CMK (cell line): Measurements from ENCODE around the gene DPP7.

Source experiments
- DNase-seq: peaks from one replicate; pipeline ENCODE4 v3.0.0-alpha.2; 2010; ENCODE audit warnings: low read depth

DPP7 gene

DNA sequence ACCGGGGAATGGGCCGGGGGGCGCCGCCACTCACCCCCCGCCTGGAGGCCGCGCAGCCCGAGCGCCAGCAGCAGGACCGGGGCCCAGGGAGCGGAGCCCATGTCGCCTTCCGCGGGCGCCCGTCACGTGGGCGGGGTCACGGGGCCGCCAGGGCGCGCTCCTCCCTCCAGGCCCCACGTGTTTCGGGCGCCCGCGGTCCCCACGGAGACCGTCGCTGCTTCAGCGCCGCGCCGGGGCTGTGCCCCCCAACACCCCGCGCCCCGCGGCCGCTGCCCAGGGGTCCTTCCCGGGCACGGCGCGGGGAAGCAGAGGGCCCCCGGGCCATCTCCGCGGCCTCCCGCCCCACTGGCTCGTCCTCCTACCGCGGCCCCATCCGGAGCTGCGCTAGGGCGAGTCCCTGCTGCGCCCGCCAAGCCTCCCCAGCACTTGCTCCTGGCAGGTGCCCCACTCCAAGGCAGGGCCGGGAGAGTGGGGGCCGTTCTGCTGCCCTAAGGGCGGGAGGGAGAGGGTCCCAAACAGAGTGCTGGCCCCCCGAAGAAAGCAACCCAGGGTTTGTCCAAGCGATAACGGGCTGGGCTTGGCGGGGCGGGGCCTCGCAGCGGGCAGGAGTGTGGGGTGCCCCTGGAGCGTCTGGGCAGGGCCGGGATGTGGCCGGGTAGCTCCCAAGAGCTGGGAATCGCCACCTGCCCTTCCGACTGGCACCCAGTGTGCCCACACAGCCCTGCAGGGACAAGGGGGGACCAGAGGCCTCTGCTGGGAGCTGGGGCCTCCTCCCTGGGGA, at the start of gene DPP7:
TSS of gene DPP7 (minus strand) at position 121 of the 781 bp plus-strand sequence. CDS start at position 101, 20 bp downstream.
- DNase-seq: peak; percentile 68

DNA sequence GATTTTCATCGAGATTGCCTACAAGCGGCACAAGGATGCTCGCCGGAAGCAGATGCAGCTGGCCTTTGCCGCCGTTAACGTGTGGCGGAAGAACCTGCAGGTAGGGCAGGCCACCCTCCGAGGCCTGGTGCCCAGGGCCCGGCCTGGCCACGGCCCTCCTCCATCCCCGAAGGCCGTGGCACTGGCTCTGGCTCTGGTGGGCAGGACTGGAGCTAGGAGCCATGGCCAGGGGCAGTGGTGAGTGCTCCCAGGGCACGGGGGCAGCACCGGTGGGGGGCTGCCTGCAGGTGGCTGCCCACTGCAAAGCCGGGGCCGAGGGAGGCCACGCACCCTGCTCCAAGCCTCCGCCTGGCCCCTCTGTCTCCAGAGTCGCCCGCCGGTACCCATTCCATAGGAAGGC, 49.3 kb upstream of the DPP7 start:
- DNase-seq: no peak

GRCh38 chr9:137163365-137163715, 48.8 kb upstream of the DPP7 start:
- DNase-seq: no peak

- no peak for DNase-seq
These were observed 48.2 kb upstream of the DPP7 start for GRCh38 chr9:137162505-137163364.

GRCh38 chr9:137161558-137162486, 47.3 kb upstream of the DPP7 start:
- DNase-seq: no peak

DNA sequence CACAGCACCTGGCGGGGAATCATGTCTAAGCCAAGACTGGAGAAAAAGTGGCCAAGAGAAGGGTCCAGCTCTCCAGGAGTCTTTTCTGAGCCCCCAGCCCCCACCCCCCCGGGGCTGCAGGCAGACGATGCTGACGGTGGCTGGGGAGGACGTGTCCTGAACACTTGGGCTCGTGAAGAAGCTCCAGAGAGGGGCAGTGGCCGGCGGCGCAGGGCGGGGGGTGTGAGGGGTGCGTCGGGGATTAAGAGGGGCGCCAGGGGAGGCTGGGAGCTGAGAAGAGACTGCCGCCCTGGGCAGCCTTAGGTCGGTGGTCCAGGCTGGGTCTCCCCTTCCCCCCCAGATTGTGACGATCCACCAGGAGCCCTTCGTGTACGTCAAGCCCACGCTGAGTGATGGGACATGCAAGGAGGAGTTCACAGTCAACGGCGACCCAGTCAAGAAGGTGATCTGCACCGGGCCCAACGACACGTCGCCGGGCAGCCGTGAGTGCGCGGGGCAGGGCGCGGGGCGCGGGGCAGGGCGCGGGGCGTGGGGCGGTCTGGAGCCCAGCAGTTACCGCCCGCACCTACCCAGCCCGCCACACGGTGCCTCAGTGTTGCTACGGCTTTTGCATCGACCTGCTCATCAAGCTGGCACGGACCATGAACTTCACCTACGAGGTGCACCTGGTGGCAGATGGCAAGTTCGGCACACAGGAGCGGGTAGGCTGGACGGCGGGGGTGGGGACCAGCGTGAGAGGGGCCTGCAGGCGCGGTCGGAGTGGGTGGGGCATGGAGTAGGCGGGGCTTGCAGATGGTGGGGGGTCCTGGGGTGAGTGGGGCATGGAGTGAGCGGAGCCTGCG, 46.4 kb upstream of the DPP7 start:
- DNase-seq: no peak

- DNase-seq: no peak
These were observed 45.5 kb upstream of the DPP7 start for GRCh38 chr9:137160054-137160425.

- no peak for DNase-seq
These were observed 44.8 kb upstream of the DPP7 start for GRCh38 chr9:137159105-137160053.

DNA sequence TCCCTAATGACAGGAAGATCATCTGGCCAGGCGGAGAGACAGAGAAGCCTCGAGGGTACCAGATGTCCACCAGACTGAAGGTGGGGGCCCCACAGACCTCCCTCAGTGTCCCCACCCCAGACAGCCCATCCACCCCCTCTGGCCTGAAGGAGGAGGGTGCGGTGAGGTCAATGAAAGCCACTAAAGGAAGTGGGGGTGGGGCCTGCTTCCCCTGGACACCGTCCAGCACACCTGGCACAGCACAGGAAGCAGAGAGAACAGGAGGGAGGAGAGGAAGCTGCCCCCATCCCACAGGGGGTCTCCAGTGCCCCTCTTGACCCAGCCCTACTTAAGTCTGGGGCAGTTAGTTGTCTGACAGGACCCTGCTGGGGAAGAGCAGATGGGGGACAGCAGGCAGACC, 44.1 kb upstream of the DPP7 start:
- no peak for DNase-seq

GRCh38 chr9:137157618-137158415, 43.3 kb upstream of the DPP7 start:
- peak; percentile 45 for DNase-seq

DNA sequence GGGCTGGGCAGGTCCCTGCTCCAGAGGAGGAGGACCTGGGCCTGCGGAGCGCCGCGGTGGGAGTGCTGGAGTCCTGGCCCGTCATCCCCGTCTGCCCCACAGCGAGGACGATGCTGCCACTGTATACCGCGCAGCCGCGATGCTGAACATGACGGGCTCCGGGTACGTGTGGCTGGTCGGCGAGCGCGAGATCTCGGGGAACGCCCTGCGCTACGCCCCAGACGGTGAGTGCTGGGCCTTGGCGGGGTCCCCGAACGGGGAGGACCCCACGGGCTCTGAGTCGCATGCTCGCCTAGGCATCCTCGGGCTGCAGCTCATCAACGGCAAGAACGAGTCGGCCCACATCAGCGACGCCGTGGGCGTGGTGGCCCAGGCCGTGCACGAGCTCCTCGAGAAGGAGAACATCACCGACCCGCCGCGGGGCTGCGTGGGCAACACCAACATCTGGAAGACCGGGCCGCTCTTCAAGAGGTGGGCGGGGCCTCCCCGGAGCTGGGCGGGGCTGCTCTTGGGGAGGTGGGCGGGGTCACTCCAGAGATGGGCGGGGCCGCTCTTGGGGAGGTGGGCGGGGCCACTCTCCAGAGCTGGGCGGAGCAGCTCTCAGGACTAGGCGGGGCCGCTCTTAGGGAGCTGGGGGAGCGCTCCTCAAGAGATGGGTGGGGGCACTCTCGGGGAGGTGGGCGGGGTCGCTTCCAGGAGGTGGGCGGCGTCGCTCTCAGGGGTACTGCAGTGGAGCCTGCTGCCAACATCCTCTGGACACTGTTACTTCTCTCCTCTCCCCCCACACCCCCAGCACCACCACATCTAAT, 42.2 kb upstream of the DPP7 start:
- peak; percentile 73 for DNase-seq

- DNase-seq: no peak
These were observed 38.4 kb upstream of the DPP7 start for GRCh38 chr9:137152844-137153405.

DNA sequence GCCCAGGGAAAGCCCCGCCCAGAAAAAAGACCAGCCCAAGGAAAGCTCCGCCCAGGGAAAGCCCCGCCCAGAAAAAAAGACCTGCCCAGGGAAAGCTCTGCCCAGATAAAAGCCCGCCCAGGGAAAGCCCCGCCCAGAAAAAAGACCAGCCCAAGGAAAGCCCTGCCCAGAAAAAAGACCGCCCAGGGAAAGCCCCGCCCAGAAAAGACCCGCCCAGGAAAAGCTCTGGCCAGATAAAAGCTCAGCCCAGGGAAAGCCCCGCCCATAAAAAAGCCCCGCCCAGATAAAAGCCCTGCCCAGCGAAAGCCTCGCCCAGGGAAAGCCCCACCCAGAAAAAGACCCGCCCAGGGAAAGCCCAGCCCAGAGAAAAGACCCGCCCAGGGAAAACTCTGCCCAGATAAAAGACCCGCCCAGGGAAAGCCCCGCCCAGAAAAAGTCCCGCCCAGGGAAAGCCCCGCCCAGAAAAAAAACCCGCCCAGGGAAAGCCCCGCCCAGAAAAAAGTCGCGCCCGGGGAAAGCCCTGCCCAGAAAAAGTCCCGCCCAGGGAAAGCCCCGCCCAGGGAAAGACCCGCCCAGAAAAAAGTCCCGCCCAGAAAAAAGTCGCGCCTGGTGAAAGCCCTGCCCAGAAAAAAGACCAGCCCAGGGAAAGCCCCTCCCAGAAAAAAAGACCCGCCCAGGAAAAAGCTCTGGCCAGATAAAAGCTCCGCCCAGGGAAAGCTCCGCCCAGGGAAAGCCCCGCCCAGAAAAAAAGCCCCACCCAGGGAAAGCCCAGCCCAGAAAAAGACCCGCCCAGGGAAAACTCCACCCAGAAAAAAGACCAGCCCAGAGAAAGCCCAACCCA, 36.3 kb upstream of the DPP7 start:
- DNase-seq: peak; percentile 81

DNA sequence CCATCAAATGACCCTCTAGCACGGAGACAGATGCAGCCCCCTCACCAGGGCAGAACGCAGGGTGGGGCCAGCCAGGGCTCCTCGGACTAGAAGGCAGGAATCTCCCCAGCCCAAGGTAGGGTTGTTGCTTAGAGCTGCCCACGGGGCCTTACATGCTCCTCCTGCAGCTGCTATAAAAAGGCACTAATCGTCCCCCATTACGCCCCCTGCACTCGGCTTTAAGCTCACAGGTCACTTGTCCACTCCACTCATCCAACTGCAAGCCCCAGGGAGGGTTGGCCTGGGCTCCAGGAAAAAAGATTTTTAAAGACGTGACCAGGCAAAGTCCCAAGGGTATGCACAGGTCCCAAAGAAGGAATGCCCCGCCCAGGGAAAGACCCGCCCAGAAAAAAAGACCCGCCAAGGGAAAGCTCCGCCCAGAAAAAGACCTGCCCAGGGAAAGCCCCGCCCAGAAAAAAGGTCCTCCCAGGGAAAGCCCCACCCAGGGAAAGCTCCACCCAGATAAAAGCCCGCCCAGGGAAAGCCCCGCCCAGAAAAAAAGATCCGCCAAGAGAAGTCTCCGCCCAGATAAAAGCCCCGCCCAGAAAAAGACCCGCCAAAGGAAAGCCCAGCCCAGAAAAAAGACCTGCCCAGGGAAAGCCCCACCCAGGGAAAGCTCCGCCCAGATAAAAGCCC, 35.5 kb upstream of the DPP7 start:
- peak; percentile 83 for DNase-seq

- DNase-seq: no peak
These were observed 34.8 kb upstream of the DPP7 start for GRCh38 chr9:137149363-137149762.

- DNase-seq: no peak
These were observed 34.1 kb upstream of the DPP7 start for GRCh38 chr9:137148661-137149060.

GRCh38 chr9:137148242-137148641, 33.7 kb upstream of the DPP7 start:
- DNase-seq: no peak
